ENCODE measurements around the gene GALNTL6. TPM values are rescaled to one million over a fixed set of nuclear protein-coding genes. Genes with fewer than 3 reads are reported as not detected.
"Not testable (repeated sequence)": the region's sequence is repeated elsewhere in the genome, so short reads cannot be mapped to it uniquely, and the experiment has no call there.

GALNTL6 gene
- total RNA-seq, 2 experiments from 2014 or later = not detected

- H3K9me3 Mint-ChIP-seq = peaks cover 3% of the 10 kb centered on the region
- POLR2A ChIA-PET = no interaction called here
- no peaks in the 10 kb centered on the region for H3K4me1 Mint-ChIP-seq
- no peaks in the 10 kb centered on the region for H3K27me3 Mint-ChIP-seq
- H3K27ac Mint-ChIP-seq = no peak overlapping the region
- no peak overlapping the region for H3K4me3 Mint-ChIP-seq
- ATAC-seq (ENCODE audit: low read depth) (no peak), DNase-seq (no peak)
- no peaks in the 10 kb centered on the region for H3K36me3 Mint-ChIP-seq
These were observed 566.6 kb downstream of the GALNTL6 start for GRCh38 chr4:172379834-172380233.

DNA sequence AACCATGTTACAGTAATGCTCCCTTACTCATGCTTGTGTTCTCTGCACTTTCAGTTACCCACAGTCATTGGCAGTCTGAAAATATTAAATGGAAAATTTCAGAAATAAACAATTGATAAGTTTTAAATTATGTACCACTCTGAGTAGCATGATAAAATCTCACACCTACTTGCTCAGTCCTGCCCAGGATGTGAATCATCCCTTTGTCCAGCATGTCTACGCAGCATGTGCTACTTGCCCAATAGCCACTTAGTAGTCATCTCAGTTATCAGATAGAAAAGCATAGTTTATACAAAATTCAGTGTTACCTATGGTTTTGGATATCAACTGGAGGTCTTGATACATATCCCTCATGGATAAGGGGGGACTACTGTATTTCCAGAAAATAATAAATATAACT, 577.1 kb downstream of the GALNTL6 start:
- H3K27ac Mint-ChIP-seq = no peak overlapping the region
- POLR2A ChIA-PET = no interaction called here
- no peaks in the 10 kb centered on the region for H3K4me1 Mint-ChIP-seq
- peaks cover 1% of the 10 kb centered on the region for H3K9me3 Mint-ChIP-seq
- H3K36me3 Mint-ChIP-seq = no peaks in the 10 kb centered on the region
- no peak for DNase-seq
- ATAC-seq (ENCODE audit: low read depth) = no peak
- H3K4me3 Mint-ChIP-seq = no peak overlapping the region
- no peaks in the 10 kb centered on the region for H3K27me3 Mint-ChIP-seq

DNA sequence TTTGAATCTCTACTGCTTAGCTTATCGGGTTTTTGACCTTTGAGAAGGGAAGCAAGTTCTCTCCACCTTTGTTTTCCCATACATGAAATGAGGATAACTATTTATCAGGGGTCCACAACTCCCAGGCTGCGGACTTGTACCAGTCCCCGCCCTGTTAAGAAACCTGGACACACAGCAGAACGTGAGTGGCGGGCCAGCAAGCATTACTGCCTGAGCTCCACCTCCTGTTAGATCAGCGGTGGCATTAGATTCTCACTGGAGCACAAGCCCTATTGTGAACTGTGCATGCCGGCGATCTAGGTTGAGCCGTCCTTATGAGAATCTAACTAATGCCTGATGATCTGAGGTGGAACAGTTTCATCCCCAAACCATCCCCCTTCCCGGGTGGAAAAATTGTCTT, 579.5 kb downstream of the GALNTL6 start:
- POLR2A ChIA-PET = no interaction called here

GRCh38 chr4:172393220-172393619, 580.0 kb downstream of the GALNTL6 start:
- H3K36me3 Mint-ChIP-seq = no peaks in the 10 kb centered on the region
- H3K4me3 Mint-ChIP-seq = no peak overlapping the region
- ATAC-seq (ENCODE audit: low read depth) = no peak
- no peak overlapping the region for H3K27ac Mint-ChIP-seq
- POLR2A ChIA-PET = no interaction called here
- DNase-seq = no peak
- H3K4me1 Mint-ChIP-seq = no peaks in the 10 kb centered on the region
- H3K27me3 Mint-ChIP-seq = no peaks in the 10 kb centered on the region
- H3K9me3 Mint-ChIP-seq = peaks cover 1% of the 10 kb centered on the region

More for the DNA sequence above, 579.5 kb downstream of the GALNTL6 start:
- peaks cover 1% of the 10 kb centered on the region for H3K9me3 Mint-ChIP-seq
- H3K4me3 Mint-ChIP-seq = no peak overlapping the region
- DNase-seq = no peak
- H3K4me1 Mint-ChIP-seq = no peaks in the 10 kb centered on the region
- no peaks in the 10 kb centered on the region for H3K36me3 Mint-ChIP-seq
- no peaks in the 10 kb centered on the region for H3K27me3 Mint-ChIP-seq
- no peak overlapping the region for H3K27ac Mint-ChIP-seq
- no peak for ATAC-seq (ENCODE audit: low read depth)

- POLR2A ChIA-PET = no interaction called here
- Mint-ChIP-seq H3K27ac (no peak overlapping the region), H3K9me3 (peaks cover 2% of the 10 kb centered on the region), H3K27me3 (no peaks in the 10 kb centered on the region), H3K36me3 (no peaks in the 10 kb centered on the region), H3K4me1 (no peaks in the 10 kb centered on the region), H3K4me3 (no peak overlapping the region)
- DNase-seq (no peak), ATAC-seq (ENCODE audit: low read depth) (no peak)
These were observed 591.5 kb downstream of the GALNTL6 start for GRCh38 chr4:172404676-172405075.

GRCh38 chr4:172410363-172410762, 597.2 kb downstream of the GALNTL6 start:
- H3K36me3 Mint-ChIP-seq = no peaks in the 10 kb centered on the region
- DNase-seq (no peak), ATAC-seq (ENCODE audit: low read depth) (no peak)
- no peak overlapping the region for H3K27ac Mint-ChIP-seq
- H3K27me3 Mint-ChIP-seq = no peaks in the 10 kb centered on the region
- H3K9me3 Mint-ChIP-seq = no peaks in the 10 kb centered on the region
- no peak overlapping the region for H3K4me3 Mint-ChIP-seq
- POLR2A ChIA-PET = no interaction called here
- H3K4me1 Mint-ChIP-seq = no peaks in the 10 kb centered on the region

DNA sequence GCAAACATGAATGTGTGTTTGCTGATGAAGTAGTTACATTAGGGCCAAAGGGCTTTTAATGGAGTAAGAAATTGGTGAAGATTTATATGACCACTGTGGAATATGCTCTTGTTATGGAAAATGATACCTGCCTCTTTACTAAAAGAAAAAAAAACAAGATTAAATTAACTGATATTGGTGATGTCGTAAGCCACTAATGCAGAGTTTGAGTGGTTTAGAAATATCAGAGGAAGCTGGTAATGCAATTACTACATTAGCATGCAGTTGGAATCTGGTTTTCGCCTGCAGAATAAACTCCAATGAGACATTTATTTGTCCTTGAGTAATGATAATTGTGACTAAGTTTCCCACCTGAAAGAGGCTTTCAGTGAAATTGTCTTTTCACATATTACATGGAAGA, 597.9 kb downstream of the GALNTL6 start:
- POLR2A ChIA-PET = no interaction called here
- no peak overlapping the region for H3K4me3 Mint-ChIP-seq
- no peak for ATAC-seq (ENCODE audit: low read depth)

DNA sequence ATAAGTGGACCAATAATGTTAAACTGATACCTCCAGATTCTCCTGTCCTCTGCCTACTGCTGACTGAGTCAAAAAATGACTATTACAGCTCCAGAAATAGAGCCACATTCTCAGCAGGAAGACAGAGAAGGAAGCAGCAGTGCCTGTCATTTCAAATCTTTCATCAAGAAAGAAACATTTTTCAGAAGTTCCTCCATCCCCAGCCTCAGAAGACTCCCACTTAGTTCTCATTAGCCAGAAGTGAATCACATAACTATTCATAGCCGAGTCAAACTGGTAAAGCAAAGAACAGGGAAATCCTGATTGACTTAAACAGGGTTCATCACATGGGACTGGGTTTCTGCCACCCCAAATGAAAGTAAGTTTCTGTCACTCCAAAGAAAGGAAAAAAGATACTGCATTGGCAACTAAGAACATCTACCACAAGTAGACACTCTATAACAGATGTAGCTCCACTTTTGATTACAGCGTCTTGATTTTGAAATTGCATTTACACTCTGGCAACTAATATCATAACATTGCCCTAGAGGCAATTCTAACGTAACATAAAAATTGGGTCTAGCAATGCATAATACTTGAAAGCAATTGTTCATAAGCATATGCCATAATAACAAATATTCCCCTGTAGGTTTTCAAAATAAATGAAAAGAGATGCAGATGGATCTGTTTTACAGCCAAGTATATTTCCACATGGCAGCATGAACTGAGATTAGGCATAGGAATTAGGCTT, 599.8 kb downstream of the GALNTL6 start:
- H3K4me3 Mint-ChIP-seq = no peak overlapping the region
- no peaks in the 10 kb centered on the region for H3K9me3 Mint-ChIP-seq
- no peaks in the 10 kb centered on the region for H3K4me1 Mint-ChIP-seq
- H3K27me3 Mint-ChIP-seq = no peaks in the 10 kb centered on the region
- DNase-seq (no peak), ATAC-seq (ENCODE audit: low read depth) (no peak)
- POLR2A ChIA-PET = no interaction called here
- H3K36me3 Mint-ChIP-seq = no peaks in the 10 kb centered on the region
- H3K27ac Mint-ChIP-seq = no peak overlapping the region

More for the DNA sequence above, 597.9 kb downstream of the GALNTL6 start:
- Mint-ChIP-seq H3K9me3 (no peaks in the 10 kb centered on the region), H3K27me3 (no peaks in the 10 kb centered on the region), H3K4me1 (no peaks in the 10 kb centered on the region), H3K36me3 (no peaks in the 10 kb centered on the region), H3K27ac (no peak overlapping the region)
- DNase-seq = no peak

GRCh38 chr4:172428979-172429378, 615.8 kb downstream of the GALNTL6 start:
- H3K4me1 Mint-ChIP-seq; H3K4me3 Mint-ChIP-seq; H3K27me3 Mint-ChIP-seq; DNase-seq; H3K27ac Mint-ChIP-seq; H3K9me3 Mint-ChIP-seq; POLR2A ChIA-PET; H3K36me3 Mint-ChIP-seq; ATAC-seq (ENCODE audit: low read depth): not testable (repeated sequence)

DNA sequence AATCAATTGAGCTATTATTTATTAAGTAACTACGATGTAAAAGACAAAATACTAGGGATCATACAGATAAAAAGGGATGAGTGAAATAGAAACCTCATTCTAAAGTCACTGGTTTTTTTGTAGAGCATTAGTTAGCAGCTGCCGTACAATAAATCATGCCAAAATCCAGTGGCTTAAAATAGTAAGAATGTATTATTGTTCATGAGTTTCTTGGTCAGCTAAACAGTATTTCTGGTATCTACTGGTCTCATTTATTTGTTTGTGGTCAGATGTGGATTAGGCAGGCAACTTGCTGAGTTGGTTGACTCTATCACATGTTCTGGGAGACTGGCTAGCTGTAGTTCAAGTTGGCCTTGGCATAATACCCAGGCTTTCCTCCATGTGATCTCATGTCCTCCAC, 667.3 kb downstream of the GALNTL6 start:
- Mint-ChIP-seq H3K9me3 (peaks cover 3% of the 10 kb centered on the region), H3K36me3 (no peaks in the 10 kb centered on the region), H3K4me1 (no peaks in the 10 kb centered on the region), H3K27me3 (no peaks in the 10 kb centered on the region), H3K27ac (no peak overlapping the region), H3K4me3 (no peak overlapping the region)
- ATAC-seq (ENCODE audit: low read depth) (no peak), DNase-seq (no peak)
- POLR2A ChIA-PET = no interaction called here

DNA sequence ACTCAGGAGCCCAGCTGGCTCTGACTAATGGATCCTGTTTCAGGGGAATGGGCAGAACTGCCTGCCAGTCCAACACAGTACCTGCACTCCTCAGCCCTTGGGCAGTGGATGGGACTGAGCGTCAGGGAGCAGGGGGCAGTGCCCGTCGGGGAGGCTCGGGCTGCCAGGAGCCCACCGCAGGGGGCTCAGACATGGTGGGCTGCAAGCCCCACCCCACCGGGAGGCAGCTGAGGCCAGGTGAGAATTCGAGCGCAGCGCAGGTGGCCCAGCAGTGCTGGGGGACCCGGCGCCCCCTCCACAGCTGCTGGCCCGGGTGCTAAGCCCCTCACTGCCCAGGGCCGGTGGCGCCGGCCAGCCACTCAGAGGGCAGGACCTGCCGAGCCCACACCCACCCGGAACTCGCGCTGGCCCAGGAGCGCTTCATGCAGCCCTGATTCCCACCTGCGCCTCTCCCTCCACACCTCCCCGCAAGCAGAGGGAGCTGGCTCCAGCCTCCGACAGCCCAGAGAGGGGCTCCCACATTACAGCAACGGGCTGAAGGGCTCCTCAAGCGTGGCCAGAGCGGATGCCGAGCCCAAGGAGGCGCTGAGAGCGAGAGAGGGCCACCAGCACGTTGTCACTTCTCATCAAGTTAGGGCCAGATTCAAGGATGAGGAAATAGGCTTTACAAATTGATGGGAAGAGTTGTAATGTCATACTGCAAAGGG, 668.8 kb downstream of the GALNTL6 start:
- no peaks in the 10 kb centered on the region for H3K36me3 Mint-ChIP-seq
- no peak for ATAC-seq (ENCODE audit: low read depth)
- POLR2A ChIA-PET = no interaction called here
- H3K27ac Mint-ChIP-seq = no peak overlapping the region
- DNase-seq = no peak
- H3K27me3 Mint-ChIP-seq = no peaks in the 10 kb centered on the region
- H3K4me3 Mint-ChIP-seq = no peak overlapping the region
- no peaks in the 10 kb centered on the region for H3K4me1 Mint-ChIP-seq
- H3K9me3 Mint-ChIP-seq = peaks cover 3% of the 10 kb centered on the region

- POLR2A ChIA-PET = no interaction called here
These were observed 671.8 kb downstream of the GALNTL6 start for GRCh38 chr4:172485007-172485406.

GRCh38 chr4:172486531-172486930, 673.3 kb downstream of the GALNTL6 start:
- no peaks in the 10 kb centered on the region for H3K36me3 Mint-ChIP-seq

More at GRCh38 chr4:172485007-172485406, 671.8 kb downstream of the GALNTL6 start:
- DNase-seq (no peak), ATAC-seq (ENCODE audit: low read depth) (no peak)
- Mint-ChIP-seq H3K9me3 (peaks cover 3% of the 10 kb centered on the region), H3K4me3 (no peak overlapping the region), H3K27me3 (no peaks in the 10 kb centered on the region), H3K4me1 (no peaks in the 10 kb centered on the region), H3K27ac (no peak overlapping the region), H3K36me3 (no peaks in the 10 kb centered on the region)

GRCh38 chr4:172489861-172490260, 676.7 kb downstream of the GALNTL6 start:
- Mint-ChIP-seq H3K36me3 (no peaks in the 10 kb centered on the region), H3K4me3 (no peak overlapping the region), H3K4me1 (no peaks in the 10 kb centered on the region), H3K9me3 (no peaks in the 10 kb centered on the region), H3K27ac (no peak overlapping the region), H3K27me3 (no peaks in the 10 kb centered on the region)
- ATAC-seq (ENCODE audit: low read depth) = no peak
- DNase-seq = no peak
- POLR2A ChIA-PET = no interaction called here

More at GRCh38 chr4:172486531-172486930, 673.3 kb downstream of the GALNTL6 start:
- Mint-ChIP-seq H3K27me3 (no peaks in the 10 kb centered on the region), H3K4me3 (no peak overlapping the region), H3K27ac (no peak overlapping the region), H3K4me1 (no peaks in the 10 kb centered on the region), H3K9me3 (no peaks in the 10 kb centered on the region)
- no peak for DNase-seq
- no peak for ATAC-seq (ENCODE audit: low read depth)
- POLR2A ChIA-PET = no interaction called here
